GM23338 (cell line): ENCODE measurements around the gene PAPOLG. TPM values are rescaled to one million over a fixed set of nuclear protein-coding genes. Genes with fewer than 3 reads are reported as not detected.

Source experiments
- ATAC-seq: fragments of 200-7000 bp; cut with Tn5 transposase; 3 replicates; pipeline ENCODE4 v1.9.1; 2020
- DNase-seq: peaks from one replicate; pipeline ENCODE4 v3.0.0-alpha.2; 2015; ENCODE audit warnings: low spot score
- H2AFZ ChIP-seq: fragments of 200-600 bp; sonication (generic); 2 replicates; pipeline ENCODE4 v1.8.0; 2016; ENCODE audit warnings: antibody characterized with exemption, mild to moderate bottlenecking, moderate library complexity
- H3F3A ChIP-seq: fragments of 200-600 bp; sonication (generic); replicated peaks from 2 replicates; pipeline ENCODE4 v1.8.0; 2017; ENCODE audit warnings: antibody characterized with exemption, mixed run types, low read depth
- H3K27ac ChIP-seq: fragments of 200-600 bp; sonication (generic); 2 replicates; pipeline ENCODE4 v1.6.1; 2016; ENCODE audit warnings: low read depth
- H3K27me3 ChIP-seq: fragments of 200-600 bp; sonication (generic); 2 replicates; pipeline ENCODE4 v1.8.0; 2016; ENCODE audit warnings: mild to moderate bottlenecking, mixed run types, moderate library complexity; ENCODE audit not compliant: insufficient read depth
- H3K36me3 ChIP-seq: fragments of 200-600 bp; sonication (generic); 2 replicates; pipeline ENCODE4 v1.8.0; 2016; ENCODE audit warnings: mild to moderate bottlenecking; ENCODE audit not compliant: insufficient read depth
- H3K4me1 ChIP-seq: fragments of 200-600 bp; sonication (generic); 2 replicates; pipeline ENCODE4 v1.8.0; 2016; ENCODE audit warnings: mild to moderate bottlenecking, moderate library complexity; ENCODE audit not compliant: insufficient read depth
- H3K4me2 ChIP-seq: fragments of 200-600 bp; sonication (generic); 2 replicates; pipeline ENCODE4 v1.7.1; 2017; ENCODE audit warnings: mixed run types
- H3K4me3 ChIP-seq: fragments of 200-600 bp; sonication (generic); 2 replicates; pipeline ENCODE4 v1.6.1; 2016; ENCODE audit warnings: mixed run types
- H3K79me2 ChIP-seq: fragments of 200-600 bp; sonication (generic); replicated peaks from 2 replicates; pipeline ENCODE4 v1.8.0; 2017; ENCODE audit warnings: mild to moderate bottlenecking; ENCODE audit not compliant: insufficient read depth
- H3K9me2 ChIP-seq: fragments of 200-600 bp; sonication (generic); 2 replicates; pipeline ENCODE4 v1.8.0; 2017; ENCODE audit not compliant: insufficient read depth
- H4K20me1 ChIP-seq: fragments of 200-600 bp; sonication (generic); replicated peaks from 2 replicates; pipeline ENCODE4 v1.8.0; 2017; ENCODE audit warnings: mild to moderate bottlenecking; ENCODE audit not compliant: insufficient read depth
- H3K27ac Mint-ChIP-seq: 2 replicates; pipeline ENCODE4 v1.8.0; 2020; ENCODE audit warnings: inconsistent platforms, mild to moderate bottlenecking, moderate library complexity, mixed read lengths
- H3K27me3 Mint-ChIP-seq: 3 replicates; pipeline ENCODE4 v1.8.0; 2022; ENCODE audit warnings: low read depth, mild to moderate bottlenecking, moderate library complexity, mixed read lengths, inconsistent platforms; ENCODE audit not compliant: insufficient read depth, poor library complexity
- H3K36me3 Mint-ChIP-seq: 3 replicates; pipeline ENCODE4 v1.8.0; 2021; ENCODE audit warnings: low read depth, mild to moderate bottlenecking, inconsistent platforms, moderate library complexity, mixed read lengths
- H3K4me1 Mint-ChIP-seq: 3 replicates; pipeline ENCODE4 v1.8.0; 2020; ENCODE audit warnings: mild to moderate bottlenecking, inconsistent platforms, mixed read lengths
- H3K4me3 Mint-ChIP-seq: 3 replicates; pipeline ENCODE4 v1.8.0; 2021; ENCODE audit warnings: moderate library complexity, mild to moderate bottlenecking, inconsistent platforms, mixed read lengths
- H3K9me3 Mint-ChIP-seq: 3 replicates; pipeline ENCODE4 v1.8.0; 2020; ENCODE audit warnings: moderate library complexity, mild to moderate bottlenecking, inconsistent platforms, mixed read lengths
- CREB1 ChIP-seq: fragments of 250-450 bp; sonication (Bioruptor Pico); IDR thresholded peaks from 2 replicates; pipeline ENCODE4 v1.5.0; 2020; ENCODE audit warnings: low read depth, mild to moderate bottlenecking, moderate library complexity
- CTCF ChIP-seq, 2 experiments: fragments of 200-600 bp in 1 of 2; sonication (generic) in 1 of 2; conservative IDR thresholded peaks; 2 replicates each; pipeline versions ENCODE4 v1.5.1 to v1.6.1; 2016 to 2017; ENCODE audit warnings: antibody characterized with exemption in 2 of 2, low read depth in 2 of 2, mild to moderate bottlenecking in 2 of 2, moderate library complexity in 1 of 2
- ETS1 ChIP-seq: IDR thresholded peaks from 2 replicates; pipeline ENCODE4 v1.6.1; 2016; ENCODE audit warnings: antibody characterized with exemption
- EZH2 ChIP-seq: fragments of 200-600 bp; sonication (generic); IDR thresholded peaks from one replicate; pipeline ENCODE4 v1.8.0; 2017; ENCODE audit warnings: antibody characterized with exemption, mild to moderate bottlenecking, low read depth; ENCODE audit not compliant: unreplicated experiment
- EZH2phosphoT487 ChIP-seq: fragments of 200-600 bp; sonication (generic); IDR thresholded peaks from one replicate; pipeline ENCODE4 v1.8.1; 2018; ENCODE audit warnings: antibody characterized with exemption; ENCODE audit not compliant: unreplicated experiment
- JUNB ChIP-seq: IDR thresholded peaks from one replicate; pipeline ENCODE4 v1.6.1; 2016; ENCODE audit warnings: antibody characterized with exemption; ENCODE audit not compliant: unreplicated experiment
- NANOG ChIP-seq: IDR thresholded peaks from 2 replicates; pipeline ENCODE4 v1.6.1; 2016; ENCODE audit warnings: antibody characterized with exemption, borderline replicate concordance
- POLR2AphosphoS5 ChIP-seq: IDR thresholded peaks from 2 replicates; pipeline ENCODE4 v1.6.1; 2016; ENCODE audit warnings: antibody characterized with exemption, low read depth
- STAT1 ChIP-seq: IDR thresholded peaks from one replicate; pipeline ENCODE4 v1.6.1; 2016; ENCODE audit warnings: antibody characterized with exemption; ENCODE audit not compliant: unreplicated experiment
- ZNF114 ChIP-seq: fragments of 250-450 bp; sonication (Bioruptor Pico); IDR thresholded peaks from 2 replicates; pipeline ENCODE4 v1.5.0; 2020; ENCODE audit warnings: mild to moderate bottlenecking, moderate library complexity
- ZNF331 ChIP-seq: fragments of 250-450 bp; sonication (Bioruptor Pico); IDR thresholded peaks from 2 replicates; pipeline ENCODE4 v1.5.0; 2020; ENCODE audit warnings: low read depth, mild to moderate bottlenecking, moderate library complexity
- polyA plus RNA-seq: library from polyadenylated mRNA; unstranded; fragments of >200 nt; fragmentation: Nextera tagmentation; extraction: Ambion mirVana; gene quantifications from 2 replicates; pipeline ENCODE4 v1.2.1, GENCODE V29; 2016
- total RNA-seq: library from RNA; depleted of rRNA; stranded (reverse); fragments of >200 nt; shearing (Covaris generic); gene quantifications from 2 replicates; pipeline ENCODE4 v1.2.3, GENCODE V29; 2014
- TF ChIP-seq, protein P1 (sequence below): IDR thresholded peaks from one replicate; pipeline ENCODE4 v1.6.1; 2018; ENCODE audit warnings: antibody characterized with exemption; ENCODE audit not compliant: unreplicated experiment
- TF ChIP-seq, protein P2 (sequence below): fragments of 250-450 bp; sonication (Bioruptor Pico); IDR thresholded peaks from 2 replicates; pipeline ENCODE4 v1.5.0; 2020; ENCODE audit warnings: mild to moderate bottlenecking, moderate library complexity

PAPOLG gene
- total and polyA plus RNA-seq, 2 experiments from 2014 or later, result 13.8 to 31.2 TPM

DNA sequence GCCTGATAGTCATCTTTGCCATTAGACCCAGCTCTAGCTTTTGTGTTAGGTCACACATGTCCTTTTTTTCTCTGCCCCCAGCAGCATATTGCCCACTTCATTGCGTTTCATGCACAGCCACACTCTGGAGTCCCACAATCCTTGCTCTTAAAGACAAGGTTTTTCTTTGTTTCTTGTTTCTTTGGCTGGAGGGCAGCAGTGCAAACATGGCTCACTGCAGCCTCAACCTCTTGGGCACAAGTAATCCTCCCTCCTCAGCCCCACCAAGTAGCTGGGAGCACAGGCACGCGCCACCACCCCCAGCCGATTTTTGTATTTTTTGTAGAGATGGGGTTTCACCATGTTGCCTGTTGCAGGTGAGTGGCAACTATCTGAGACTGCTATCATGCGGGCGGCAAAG is 16.9 kb upstream of the PAPOLG start:
- no peak for TF ChIP-seq POLR2AphosphoS5
- no peak for TF ChIP-seq NANOG
- no peak for TF ChIP-seq CREB1 (CRISPR knock-in tag)
- TF ChIP-seq JUNB, result no peak
- no peak for TF ChIP-seq ZNF114 (CRISPR knock-in tag)
- TF ChIP-seq ETS1, result no peak
- TF ChIP-seq STAT1, result no peak
- TF ChIP-seq ZNF331 (CRISPR knock-in tag), result no peak
- no peak for TF ChIP-seq EZH2phosphoT487
- TF ChIP-seq CTCF (conservative IDR thresholded peaks at IDR 0.05; ENCODE audit: low read depth in 2 of 2), result no peak
- no peak for TF ChIP-seq EZH2
- TF ChIP-seq, protein P1, sequence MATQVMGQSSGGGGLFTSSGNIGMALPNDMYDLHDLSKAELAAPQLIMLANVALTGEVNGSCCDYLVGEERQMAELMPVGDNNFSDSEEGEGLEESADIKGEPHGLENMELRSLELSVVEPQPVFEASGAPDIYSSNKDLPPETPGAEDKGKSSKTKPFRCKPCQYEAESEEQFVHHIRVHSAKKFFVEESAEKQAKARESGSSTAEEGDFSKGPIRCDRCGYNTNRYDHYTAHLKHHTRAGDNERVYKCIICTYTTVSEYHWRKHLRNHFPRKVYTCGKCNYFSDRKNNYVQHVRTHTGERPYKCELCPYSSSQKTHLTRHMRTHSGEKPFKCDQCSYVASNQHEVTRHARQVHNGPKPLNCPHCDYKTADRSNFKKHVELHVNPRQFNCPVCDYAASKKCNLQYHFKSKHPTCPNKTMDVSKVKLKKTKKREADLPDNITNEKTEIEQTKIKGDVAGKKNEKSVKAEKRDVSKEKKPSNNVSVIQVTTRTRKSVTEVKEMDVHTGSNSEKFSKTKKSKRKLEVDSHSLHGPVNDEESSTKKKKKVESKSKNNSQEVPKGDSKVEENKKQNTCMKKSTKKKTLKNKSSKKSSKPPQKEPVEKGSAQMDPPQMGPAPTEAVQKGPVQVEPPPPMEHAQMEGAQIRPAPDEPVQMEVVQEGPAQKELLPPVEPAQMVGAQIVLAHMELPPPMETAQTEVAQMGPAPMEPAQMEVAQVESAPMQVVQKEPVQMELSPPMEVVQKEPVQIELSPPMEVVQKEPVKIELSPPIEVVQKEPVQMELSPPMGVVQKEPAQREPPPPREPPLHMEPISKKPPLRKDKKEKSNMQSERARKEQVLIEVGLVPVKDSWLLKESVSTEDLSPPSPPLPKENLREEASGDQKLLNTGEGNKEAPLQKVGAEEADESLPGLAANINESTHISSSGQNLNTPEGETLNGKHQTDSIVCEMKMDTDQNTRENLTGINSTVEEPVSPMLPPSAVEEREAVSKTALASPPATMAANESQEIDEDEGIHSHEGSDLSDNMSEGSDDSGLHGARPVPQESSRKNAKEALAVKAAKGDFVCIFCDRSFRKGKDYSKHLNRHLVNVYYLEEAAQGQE, result no peak
- TF ChIP-seq, protein P2, sequence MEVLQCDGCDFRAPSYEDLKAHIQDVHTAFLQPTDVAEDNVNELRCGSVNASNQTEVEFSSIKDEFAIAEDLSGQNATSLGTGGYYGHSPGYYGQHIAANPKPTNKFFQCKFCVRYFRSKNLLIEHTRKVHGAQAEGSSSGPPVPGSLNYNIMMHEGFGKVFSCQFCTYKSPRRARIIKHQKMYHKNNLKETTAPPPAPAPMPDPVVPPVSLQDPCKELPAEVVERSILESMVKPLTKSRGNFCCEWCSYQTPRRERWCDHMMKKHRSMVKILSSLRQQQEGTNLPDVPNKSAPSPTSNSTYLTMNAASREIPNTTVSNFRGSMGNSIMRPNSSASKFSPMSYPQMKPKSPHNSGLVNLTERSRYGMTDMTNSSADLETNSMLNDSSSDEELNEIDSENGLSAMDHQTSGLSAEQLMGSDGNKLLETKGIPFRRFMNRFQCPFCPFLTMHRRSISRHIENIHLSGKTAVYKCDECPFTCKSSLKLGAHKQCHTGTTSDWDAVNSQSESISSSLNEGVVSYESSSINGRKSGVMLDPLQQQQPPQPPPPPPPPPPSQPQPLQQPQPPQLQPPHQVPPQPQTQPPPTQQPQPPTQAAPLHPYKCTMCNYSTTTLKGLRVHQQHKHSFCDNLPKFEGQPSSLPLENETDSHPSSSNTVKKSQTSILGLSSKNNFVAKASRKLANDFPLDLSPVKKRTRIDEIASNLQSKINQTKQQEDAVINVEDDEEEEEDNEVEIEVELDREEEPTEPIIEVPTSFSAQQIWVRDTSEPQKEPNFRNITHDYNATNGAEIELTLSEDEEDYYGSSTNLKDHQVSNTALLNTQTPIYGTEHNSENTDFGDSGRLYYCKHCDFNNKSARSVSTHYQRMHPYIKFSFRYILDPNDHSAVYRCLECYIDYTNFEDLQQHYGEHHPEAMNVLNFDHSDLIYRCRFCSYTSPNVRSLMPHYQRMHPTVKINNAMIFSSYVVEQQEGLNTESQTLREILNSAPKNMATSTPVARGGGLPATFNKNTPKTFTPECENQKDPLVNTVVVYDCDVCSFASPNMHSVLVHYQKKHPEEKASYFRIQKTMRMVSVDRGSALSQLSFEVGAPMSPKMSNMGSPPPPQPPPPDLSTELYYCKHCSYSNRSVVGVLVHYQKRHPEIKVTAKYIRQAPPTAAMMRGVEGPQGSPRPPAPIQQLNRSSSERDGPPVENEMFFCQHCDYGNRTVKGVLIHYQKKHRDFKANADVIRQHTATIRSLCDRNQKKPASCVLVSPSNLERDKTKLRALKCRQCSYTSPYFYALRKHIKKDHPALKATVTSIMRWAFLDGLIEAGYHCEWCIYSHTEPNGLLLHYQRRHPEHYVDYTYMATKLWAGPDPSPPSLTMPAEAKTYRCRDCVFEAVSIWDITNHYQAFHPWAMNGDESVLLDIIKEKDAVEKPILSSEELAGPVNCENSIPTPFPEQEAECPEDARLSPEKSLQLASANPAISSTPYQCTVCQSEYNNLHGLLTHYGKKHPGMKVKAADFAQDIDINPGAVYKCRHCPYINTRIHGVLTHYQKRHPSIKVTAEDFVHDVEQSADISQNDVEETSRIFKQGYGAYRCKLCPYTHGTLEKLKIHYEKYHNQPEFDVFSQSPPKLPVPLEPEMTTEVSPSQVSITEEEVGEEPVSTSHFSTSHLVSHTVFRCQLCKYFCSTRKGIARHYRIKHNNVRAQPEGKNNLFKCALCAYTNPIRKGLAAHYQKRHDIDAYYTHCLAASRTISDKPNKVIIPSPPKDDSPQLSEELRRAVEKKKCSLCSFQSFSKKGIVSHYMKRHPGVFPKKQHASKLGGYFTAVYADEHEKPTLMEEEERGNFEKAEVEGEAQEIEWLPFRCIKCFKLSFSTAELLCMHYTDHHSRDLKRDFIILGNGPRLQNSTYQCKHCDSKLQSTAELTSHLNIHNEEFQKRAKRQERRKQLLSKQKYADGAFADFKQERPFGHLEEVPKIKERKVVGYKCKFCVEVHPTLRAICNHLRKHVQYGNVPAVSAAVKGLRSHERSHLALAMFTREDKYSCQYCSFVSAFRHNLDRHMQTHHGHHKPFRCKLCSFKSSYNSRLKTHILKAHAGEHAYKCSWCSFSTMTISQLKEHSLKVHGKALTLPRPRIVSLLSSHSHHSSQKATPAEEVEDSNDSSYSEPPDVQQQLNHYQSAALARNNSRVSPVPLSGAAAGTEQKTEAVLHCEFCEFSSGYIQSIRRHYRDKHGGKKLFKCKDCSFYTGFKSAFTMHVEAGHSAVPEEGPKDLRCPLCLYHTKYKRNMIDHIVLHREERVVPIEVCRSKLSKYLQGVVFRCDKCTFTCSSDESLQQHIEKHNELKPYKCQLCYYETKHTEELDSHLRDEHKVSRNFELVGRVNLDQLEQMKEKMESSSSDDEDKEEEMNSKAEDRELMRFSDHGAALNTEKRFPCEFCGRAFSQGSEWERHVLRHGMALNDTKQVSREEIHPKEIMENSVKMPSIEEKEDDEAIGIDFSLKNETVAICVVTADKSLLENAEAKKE (CRISPR knock-in tag), result no peak
- H3K4me1 ChIP-seq, result no peaks in the 10 kb centered on the region; the same call in 1 of the 2 replicates
- H3K4me3 Mint-ChIP-seq, result no peak overlapping the region
- peaks cover 5% of the 10 kb centered on the region; the same call in 2 of the 3 replicates for H3K9me3 Mint-ChIP-seq
- H3K79me2 ChIP-seq, result no peaks in the 10 kb centered on the region
- peaks cover 12% of the 10 kb centered on the region for H3K4me1 Mint-ChIP-seq
- ATAC-seq (no peak), DNase-seq (no peak)
- peaks cover 35% of the 10 kb centered on the region for H3K27me3 Mint-ChIP-seq
- no peak overlapping the region for H3K4me3 ChIP-seq
- no peaks in the 10 kb centered on the region for H3K36me3 ChIP-seq
- H4K20me1 ChIP-seq, result no peaks in the 10 kb centered on the region
- no peak overlapping the region for H3K27ac Mint-ChIP-seq
- H3F3A ChIP-seq, result no peaks in the 10 kb centered on the region
- no peak overlapping the region for H3K27ac ChIP-seq
- no peaks in the 10 kb centered on the region for H3K9me2 ChIP-seq
- no peaks in the 10 kb centered on the region for H3K36me3 Mint-ChIP-seq
- H3K27me3 ChIP-seq, result peaks cover 14% of the 10 kb centered on the region
- no peak overlapping the region for H3K4me2 ChIP-seq
- 0 out of 2 replicates have a peak overlapping the region, but pooled peaks have one; percentile 63 for H2AFZ ChIP-seq
